Iris pigment epithelial cell (primary cell): Measurements from ENCODE around the gene TMEM218.
A peak's percentile ranks its signal among the peaks of the same experiment; 100 is the strongest.

ENCODE experiments used
- DNase-seq: peaks from one replicate; pipeline ENCODE4 v3.0.0-alpha.2; 2011; ENCODE audit warnings: low read depth

The TMEM218 gene

GRCh38 chr11:125129316-125129993 lies 18.0 kb upstream of the TMEM218 start:
- DNase-seq: no peak

- peak; percentile 67 for DNase-seq
Measured at GRCh38 chr11:125128450-125128849, 17.0 kb upstream of the TMEM218 start.

GRCh38 chr11:125124618-125124992 lies 13.2 kb upstream of the TMEM218 start:
- DNase-seq: no peak

- DNase-seq: peak; percentile 70
Measured at GRCh38 chr11:125123947-125124617, 12.7 kb upstream of the TMEM218 start.

- no peak for DNase-seq
Measured at GRCh38 chr11:125123194-125123946, 11.9 kb upstream of the TMEM218 start.

- no peak for DNase-seq
Measured at GRCh38 chr11:125117429-125117828, 6.0 kb upstream of the TMEM218 start.

- DNase-seq: no peak
Measured at GRCh38 chr11:125114518-125114917, 3.1 kb upstream of the TMEM218 start.

- DNase-seq: no peak
Measured at GRCh38 chr11:125112208-125112604, 780 bp upstream of the TMEM218 start.

- DNase-seq: peak; percentile 11
Measured at GRCh38 chr11:125111001-125111342, 454 bp downstream of the TMEM218 start.

GRCh38 chr11:125110506-125110905 lies 920 bp downstream of the TMEM218 start:
- peak; percentile 14 for DNase-seq

- DNase-seq: peak; percentile 1
Measured at GRCh38 chr11:125108469-125108868, 3.0 kb downstream of the TMEM218 start.

- DNase-seq: peak; percentile 14
Measured at GRCh38 chr11:125105926-125106325, 5.5 kb downstream of the TMEM218 start.

- peak; percentile 10 for DNase-seq
Measured at GRCh38 chr11:125102510-125102909, 8.9 kb downstream of the TMEM218 start.

- DNase-seq: no peak
Measured at GRCh38 chr11:125102025-125102424, 9.4 kb downstream of the TMEM218 start.

GRCh38 chr11:125101596-125101995 lies 9.8 kb downstream of the TMEM218 start:
- DNase-seq: no peak

- no peak for DNase-seq
Measured at GRCh38 chr11:125100136-125100535, 11.3 kb downstream of the TMEM218 start.

GRCh38 chr11:125094731-125095130 lies 16.7 kb downstream of the TMEM218 start:
- no peak for DNase-seq

GRCh38 chr11:125093502-125093901 lies 17.9 kb downstream of the TMEM218 start:
- DNase-seq: no peak

GRCh38 chr11:125092669-125093068 lies 18.8 kb downstream of the TMEM218 start:
- no peak for DNase-seq

GRCh38 chr11:125091877-125092664 lies 19.4 kb downstream of the TMEM218 start:
- no peak for DNase-seq

GRCh38 chr11:125091247-125091876 lies 20.1 kb downstream of the TMEM218 start:
- peak; percentile 76 for DNase-seq

- DNase-seq: no peak
Measured at GRCh38 chr11:125090816-125091215, 20.6 kb downstream of the TMEM218 start.
